ENCODE data around the gene GLIPR2.
"Not testable (repeated sequence)": the region's sequence is repeated elsewhere in the genome, so short reads cannot be mapped to it uniquely, and the experiment has no call there.

The GLIPR2 gene

GRCh38 chr9:36123515-36123914, 13.0 kb upstream of the GLIPR2 start:
- DNase-seq (ENCODE audit: low read depth in 2 of 2) = no peak

DNA sequence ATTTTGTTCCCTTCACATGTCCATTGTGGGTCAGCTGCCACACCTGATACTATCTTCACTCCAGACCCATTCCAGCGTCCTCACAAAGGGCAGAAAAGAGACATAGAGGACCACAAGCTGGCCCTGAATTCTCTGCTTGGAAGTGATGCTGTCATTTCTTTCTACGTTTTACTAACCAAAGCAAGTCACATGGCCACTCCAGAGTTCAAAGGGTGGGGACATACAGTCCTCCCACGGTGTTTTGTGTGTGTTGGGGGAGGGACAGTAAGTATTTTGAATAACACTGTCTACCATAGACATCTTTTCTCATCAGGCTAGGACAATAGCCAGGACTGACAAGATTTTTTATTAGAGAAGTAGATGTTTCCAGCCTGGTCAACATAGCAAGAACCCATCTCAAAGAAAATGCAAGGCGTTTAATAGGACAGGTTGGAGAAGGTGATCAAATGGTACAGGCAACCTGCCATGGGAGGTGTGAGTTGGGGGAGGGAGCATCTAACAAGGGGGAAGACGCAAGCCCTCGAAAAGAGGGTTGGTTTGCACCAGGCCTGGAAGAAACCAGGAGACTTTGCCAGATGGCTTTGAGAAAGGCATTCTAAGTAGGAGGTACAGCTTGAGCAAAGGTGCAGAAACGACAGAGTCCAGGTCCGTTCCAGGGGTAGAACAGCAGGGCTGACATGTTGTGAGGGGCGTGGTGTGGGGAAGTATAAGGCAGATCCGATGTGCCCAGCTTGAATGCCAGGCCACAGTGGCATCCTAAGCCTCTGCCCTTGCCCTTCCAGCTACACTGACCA, 11.3 kb upstream of the GLIPR2 start:
- no peak for DNase-seq (ENCODE audit: low read depth in 2 of 2)

- DNase-seq (ENCODE audit: low read depth in 2 of 2) = no peak
Measured at GRCh38 chr9:36126016-36126730, 10.4 kb upstream of the GLIPR2 start.

DNA sequence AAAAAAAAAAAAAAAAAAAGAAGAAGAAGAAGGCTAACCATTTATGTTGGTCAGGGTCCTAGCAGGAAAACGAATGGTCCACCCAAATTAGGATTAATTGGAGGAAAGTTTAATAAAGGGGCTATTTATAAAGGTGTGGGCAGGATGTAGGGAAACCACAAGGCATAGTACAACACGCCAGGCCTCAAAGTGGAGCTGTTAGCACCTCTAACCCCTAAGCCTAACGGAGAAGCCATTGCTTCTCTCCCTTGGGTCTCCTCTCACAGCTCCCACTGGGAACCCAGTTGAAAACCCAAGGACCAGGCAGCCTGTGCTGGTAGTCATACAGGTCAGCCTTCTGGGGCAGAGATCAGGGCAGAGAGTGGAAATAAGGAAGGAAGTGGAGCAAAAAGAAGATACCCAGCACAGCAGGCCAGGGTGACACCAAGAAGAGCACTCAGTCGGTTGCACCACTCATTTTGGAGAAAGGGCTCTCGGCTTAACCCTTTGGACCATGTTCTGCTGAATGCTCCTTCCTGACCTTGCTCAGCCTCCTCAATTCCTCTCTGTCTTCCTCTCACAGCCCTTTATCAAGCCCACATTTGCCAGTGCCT, 8.8 kb upstream of the GLIPR2 start:
- DNase-seq (ENCODE audit: low read depth in 2 of 2) = no peak

- no peak for DNase-seq (ENCODE audit: low read depth in 2 of 2)
Measured at GRCh38 chr9:36128349-36128748, 8.2 kb upstream of the GLIPR2 start.

DNA sequence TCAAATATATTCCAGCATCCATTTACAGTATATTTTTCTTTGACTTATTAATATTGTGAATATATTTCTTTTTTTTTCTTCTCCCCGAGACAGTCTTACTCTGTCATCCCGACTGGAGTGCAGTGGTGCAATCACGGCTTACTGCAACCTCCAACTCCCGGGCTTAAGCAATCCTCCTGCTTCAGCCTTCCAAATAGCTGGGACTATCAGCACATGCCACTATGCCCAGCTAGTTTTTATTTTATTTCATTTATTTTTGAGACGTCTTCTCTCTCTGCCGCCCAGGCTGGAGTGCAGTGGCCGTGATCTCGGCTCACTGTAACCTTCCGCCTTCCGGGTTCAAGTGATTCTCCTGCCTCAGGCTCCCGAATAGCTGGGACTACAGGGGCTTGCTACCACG, 7.4 kb upstream of the GLIPR2 start:
- DNase-seq (ENCODE audit: low read depth in 2 of 2) = no peak

DNA sequence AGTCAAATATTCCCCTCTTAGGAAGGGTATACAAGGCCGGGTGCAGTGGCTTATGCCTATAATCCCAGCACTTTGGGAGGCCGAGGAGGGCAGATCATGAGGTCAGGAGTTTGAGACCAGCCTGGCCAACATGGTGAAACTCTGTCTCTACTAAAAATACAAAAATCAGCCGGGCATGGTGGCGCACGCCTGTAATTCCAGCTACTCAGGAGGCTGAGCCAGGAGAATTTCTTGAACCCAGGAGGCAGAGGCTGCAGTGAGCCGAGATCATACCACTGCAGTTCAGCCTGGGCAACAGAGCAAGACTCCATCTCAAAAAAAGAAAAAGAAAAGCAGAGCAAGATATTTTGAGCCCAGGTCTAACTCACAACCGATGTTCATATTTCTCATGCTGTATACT, 4.9 kb upstream of the GLIPR2 start:
- DNase-seq (ENCODE audit: low read depth in 2 of 2) = not testable (repeated sequence)

- DNase-seq (ENCODE audit: low read depth in 2 of 2) = no peak
Measured at GRCh38 chr9:36132086-36132485, 4.4 kb upstream of the GLIPR2 start.

GRCh38 chr9:36134761-36135505, 1.6 kb upstream of the GLIPR2 start:
- DNase-seq (ENCODE audit: low read depth in 2 of 2) = no peak

DNA sequence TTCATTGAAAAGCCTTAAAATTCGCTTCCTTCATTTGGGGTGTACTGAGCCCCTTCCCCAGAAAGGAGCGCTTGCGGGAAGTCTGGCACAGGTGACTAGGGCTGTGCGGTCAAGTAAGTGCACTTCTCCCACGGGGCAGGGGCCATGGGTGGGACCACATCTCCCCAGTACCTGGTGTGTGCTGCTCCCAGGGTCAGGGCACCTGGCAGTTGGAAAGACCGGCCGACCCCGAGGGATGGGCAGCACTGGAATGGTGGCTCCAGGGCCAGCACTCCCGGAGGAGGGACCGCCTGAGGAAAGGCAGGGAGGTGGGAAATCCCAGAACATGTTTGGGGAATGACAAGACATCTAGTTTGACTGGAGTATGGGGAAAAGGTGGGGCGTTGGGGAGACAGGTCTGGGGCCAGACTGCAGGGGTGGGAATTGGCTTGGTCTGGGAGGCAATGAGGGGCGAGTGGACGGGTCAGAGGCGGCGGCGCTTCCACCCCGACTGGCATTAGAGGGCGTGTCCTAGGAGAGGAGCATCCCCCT, 727 bp upstream of the GLIPR2 start:
- DNase-seq (ENCODE audit: low read depth in 2 of 2) = no peak

GRCh38 chr9:36136894-36137391, 410 bp downstream of the GLIPR2 start:
- no peak for DNase-seq (ENCODE audit: low read depth in 2 of 2)

- no peak for DNase-seq (ENCODE audit: low read depth in 2 of 2)
Measured at GRCh38 chr9:36137392-36138004, 965 bp downstream of the GLIPR2 start.

DNA sequence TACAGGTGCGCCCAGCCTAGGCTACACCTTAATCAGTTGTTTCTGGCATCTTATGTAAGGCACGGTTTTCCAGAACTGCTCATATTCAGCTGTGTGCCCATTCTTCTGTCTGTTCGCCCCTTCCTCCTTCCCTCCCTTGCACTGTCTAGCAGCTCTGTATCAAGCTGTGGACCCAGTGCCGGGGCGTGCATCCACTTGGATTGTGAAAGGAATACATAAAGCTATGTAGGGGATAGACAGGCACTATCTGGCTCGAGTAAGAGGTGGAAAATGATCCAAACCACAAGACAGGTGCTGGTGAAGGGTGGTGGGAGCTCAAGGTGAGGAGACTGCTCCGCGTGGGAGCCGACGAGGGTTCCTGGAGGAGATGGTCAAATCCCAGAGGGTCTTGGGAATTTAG, 2.0 kb downstream of the GLIPR2 start:
- DNase-seq (ENCODE audit: low read depth in 2 of 2) = no peak

DNA sequence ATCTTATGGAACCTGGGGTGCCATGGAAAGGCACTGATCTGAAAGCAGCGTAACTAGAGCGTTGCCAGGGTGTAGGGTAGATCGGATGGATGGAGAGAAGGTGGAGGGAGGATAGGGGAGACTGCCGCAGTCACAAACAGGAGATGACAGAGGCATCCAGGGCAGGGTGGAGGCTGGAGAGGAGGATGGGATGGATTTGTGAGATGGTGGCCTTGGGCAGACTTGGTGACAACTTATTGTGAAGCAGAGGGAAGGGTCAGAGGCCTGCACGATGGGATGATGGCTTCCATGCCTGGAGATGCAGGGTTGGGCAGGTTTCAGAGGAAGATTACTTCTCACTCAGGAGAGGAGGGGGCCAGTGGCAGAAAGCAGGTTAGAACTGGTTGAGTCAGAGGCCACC, 2.4 kb downstream of the GLIPR2 start:
- DNase-seq (ENCODE audit: low read depth in 2 of 2) = no peak

- DNase-seq (ENCODE audit: low read depth in 2 of 2) = peak in 1 of 2 donors; percentile 12
Measured at GRCh38 chr9:36140086-36141084, 3.9 kb downstream of the GLIPR2 start.

DNA sequence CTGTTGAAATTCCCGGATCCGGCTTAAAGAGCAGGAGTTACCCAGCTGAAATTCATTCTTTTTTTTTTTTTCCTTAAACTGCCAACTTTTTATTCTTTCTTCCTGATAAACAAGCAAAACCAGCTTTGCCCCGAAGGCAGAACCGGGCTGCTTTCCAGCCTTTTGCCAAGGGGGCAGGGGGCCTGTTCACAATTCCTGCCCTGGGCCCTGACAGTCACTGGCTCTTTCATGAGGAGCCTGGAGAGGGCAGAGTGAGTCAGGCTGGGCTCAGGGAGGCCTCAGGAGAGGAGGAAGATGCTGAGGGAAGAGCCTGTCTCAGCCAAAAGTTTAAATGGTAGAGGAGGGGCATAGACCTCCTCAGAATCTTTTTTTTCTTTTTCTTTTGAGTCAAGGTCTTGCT, 4.8 kb downstream of the GLIPR2 start:
- no peak for DNase-seq (ENCODE audit: low read depth in 2 of 2)

- no peak for DNase-seq (ENCODE audit: low read depth in 2 of 2)
Measured at GRCh38 chr9:36141761-36142160, 5.2 kb downstream of the GLIPR2 start.

DNA sequence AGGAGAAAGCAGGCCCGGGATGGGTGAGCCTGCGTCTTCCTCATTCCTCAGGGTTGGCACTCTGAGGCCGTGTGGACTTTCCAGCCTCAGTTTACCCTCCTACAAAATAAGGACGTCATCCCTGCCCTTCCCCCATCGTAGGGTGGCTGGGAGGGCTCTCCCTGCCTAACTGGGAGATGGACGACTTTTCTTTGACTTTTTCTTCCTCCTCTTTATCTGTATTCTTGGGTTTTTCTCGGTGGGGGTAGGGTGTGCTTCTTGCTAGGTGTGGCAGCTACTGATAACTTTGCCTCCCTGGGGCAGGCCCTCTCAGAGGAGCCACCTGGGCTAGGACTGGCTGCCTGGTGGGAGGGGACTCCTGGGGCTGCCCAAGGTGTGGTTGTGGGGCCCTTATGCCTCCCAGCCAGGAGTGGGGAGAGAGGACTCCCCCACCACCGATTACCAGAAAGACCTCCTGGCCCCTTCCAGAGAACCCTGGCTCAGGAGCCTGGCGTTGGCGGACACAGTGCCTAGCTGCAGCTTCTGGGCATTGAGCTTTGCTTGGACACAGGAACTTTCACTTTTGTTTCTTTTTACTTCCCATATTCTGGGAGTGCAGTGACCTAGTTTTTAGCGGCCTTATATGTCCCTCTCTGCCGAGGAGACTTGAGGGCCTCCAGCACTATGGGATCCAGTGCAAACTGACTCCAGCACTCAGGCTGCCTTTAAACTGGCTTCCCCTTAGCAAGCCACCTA, 6.1 kb downstream of the GLIPR2 start:
- no peak for DNase-seq (ENCODE audit: low read depth in 2 of 2)

DNA sequence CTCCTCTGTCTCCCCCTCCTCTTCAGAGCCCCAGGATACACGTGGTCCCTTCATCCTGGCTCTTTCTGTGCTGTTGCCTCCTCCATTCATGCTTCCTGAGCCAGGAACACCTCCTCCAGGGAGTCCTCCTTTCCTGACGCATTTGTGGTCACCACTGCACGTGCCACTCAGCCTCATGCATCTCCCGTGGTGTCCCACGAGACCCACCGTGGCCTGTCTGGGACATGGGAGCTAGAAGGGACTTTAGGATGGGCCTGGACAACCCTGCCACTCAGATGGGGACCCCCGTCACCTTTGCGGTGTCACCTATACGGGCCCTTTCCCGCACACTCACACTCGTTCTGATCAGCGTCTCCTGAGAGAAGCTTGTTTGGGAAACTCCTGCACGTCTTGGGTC, 6.7 kb downstream of the GLIPR2 start:
- no peak for DNase-seq (ENCODE audit: low read depth in 2 of 2)

Measured in stimulated activated CD4-positive, alpha-beta T cell treated with anti-CD3 and anti-CD28 coated beads, Interleukin-15, amount 100 ng/mL, for 48 hours (primary cell).